ENCODE measurements around the gene VLDLR.
"Not testable (repeated sequence)": the region's sequence is repeated elsewhere in the genome, so short reads cannot be mapped to it uniquely, and the experiment has no call there.

The VLDLR gene

GRCh38 chr9:2691626-2692025 lies 70.0 kb downstream of the VLDLR start:
- H3K27ac ChIP-seq, result no peak overlapping the region
- TF ChIP-seq ZFX (IDR thresholded peaks at IDR 0.05; ENCODE audit: borderline replicate concordance) (no peak), CTCF (IDR thresholded peaks at IDR 0.05) (no peak)

- no peak overlapping the region for H3K27ac ChIP-seq
- no peak for TF ChIP-seq ZFX (IDR thresholded peaks at IDR 0.05; ENCODE audit: borderline replicate concordance)
- no peak for TF ChIP-seq CTCF (IDR thresholded peaks at IDR 0.05)
These were observed 71.5 kb downstream of the VLDLR start for GRCh38 chr9:2693056-2693455.

GRCh38 chr9:2697492-2697891 lies 75.9 kb downstream of the VLDLR start:
- TF ChIP-seq CTCF (IDR thresholded peaks at IDR 0.05) (no peak), ZFX (IDR thresholded peaks at IDR 0.05; ENCODE audit: borderline replicate concordance) (no peak)
- no peak overlapping the region for H3K27ac ChIP-seq

GRCh38 chr9:2700398-2700797 lies 78.8 kb downstream of the VLDLR start:
- TF ChIP-seq ZFX (IDR thresholded peaks at IDR 0.05; ENCODE audit: borderline replicate concordance), result no peak
- no peak for TF ChIP-seq CTCF (IDR thresholded peaks at IDR 0.05)
- H3K27ac ChIP-seq, result no peak overlapping the region

- no peak overlapping the region for H3K27ac ChIP-seq
- TF ChIP-seq ZFX (IDR thresholded peaks at IDR 0.05; ENCODE audit: borderline replicate concordance), result no peak
- no peak for TF ChIP-seq CTCF (IDR thresholded peaks at IDR 0.05)
These were observed 79.4 kb downstream of the VLDLR start for GRCh38 chr9:2700909-2701550.

GRCh38 chr9:2704504-2704903 lies 82.9 kb downstream of the VLDLR start:
- TF ChIP-seq CTCF (IDR thresholded peaks at IDR 0.05) (no peak), ZFX (IDR thresholded peaks at IDR 0.05; ENCODE audit: borderline replicate concordance) (no peak)
- no peak overlapping the region for H3K27ac ChIP-seq

GRCh38 chr9:2707256-2707655 lies 85.7 kb downstream of the VLDLR start:
- H3K27ac ChIP-seq, result not testable (repeated sequence)
